Ectodermal cell (in vitro differentiated cells): ENCODE results near the gene ATP5F1D.

Experiments
- H3K27ac ChIP-seq: 2 replicates; pipeline ENCODE4 v1.7.0; 2013; ENCODE audit warnings: mild to moderate bottlenecking, low read depth, low read length; ENCODE audit not compliant: insufficient read depth, poor library complexity, severe bottlenecking
- H3K27me3 ChIP-seq: 2 replicates; pipeline ENCODE4 v1.7.0; 2013; ENCODE audit warnings: mild to moderate bottlenecking, low read length; ENCODE audit not compliant: insufficient read depth, control insufficient read depth, poor library complexity, severe bottlenecking
- H3K36me3 ChIP-seq: one replicate; pipeline ENCODE4 v1.7.0; 2013; ENCODE audit warnings: low read length; ENCODE audit not compliant: control insufficient read depth, insufficient read depth
- H3K4me1 ChIP-seq: one replicate; pipeline ENCODE4 v1.7.0; 2013; ENCODE audit warnings: low read length; ENCODE audit not compliant: control insufficient read depth, insufficient read depth
- H3K4me3 ChIP-seq: 2 replicates; pipeline ENCODE4 v1.7.0; 2013; ENCODE audit warnings: low read depth, low read length, control low read depth; ENCODE audit not compliant: insufficient read depth
- H3K9me3 ChIP-seq: 2 replicates; pipeline ENCODE4 v1.7.0; 2013; ENCODE audit warnings: mild to moderate bottlenecking, low read length, moderate library complexity; ENCODE audit not compliant: control insufficient read depth
- WGBS, 2 experiments: methylation state at CpG; one replicate each; pipeline ENCODE4 v1.1.7; 2013; ENCODE audit warnings: missing lambda C conversion rate in 2 of 2; 5-methylcytosine and 5-hydroxymethylcytosine counted together

The ATP5F1D gene

DNA sequence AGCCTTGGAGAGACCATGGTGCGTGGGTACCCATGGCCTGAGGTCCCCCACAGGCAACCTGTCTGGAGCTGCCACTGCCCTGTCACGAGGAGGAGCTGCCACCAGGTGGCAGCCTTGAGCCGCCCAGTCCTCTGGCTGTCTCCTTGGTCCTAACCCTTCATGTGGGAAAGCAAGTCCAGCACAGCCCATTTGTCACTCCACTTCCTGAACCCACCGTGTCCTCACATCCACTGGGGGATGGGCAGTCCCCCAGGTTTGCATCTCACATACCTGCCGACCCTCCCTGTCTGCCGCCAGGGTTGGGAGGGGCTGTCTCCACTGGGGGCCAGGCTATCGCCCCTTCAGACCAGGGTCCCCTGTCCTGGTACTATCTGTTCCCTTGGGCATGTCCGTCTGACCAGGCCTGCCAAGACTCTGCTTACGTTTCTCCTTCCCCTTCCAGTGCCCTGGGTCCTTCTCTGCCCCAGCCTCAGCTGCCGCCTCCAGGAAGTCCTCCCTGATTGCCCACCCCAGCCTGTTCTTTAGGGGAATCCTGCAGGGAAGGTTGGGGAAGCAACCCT, 38.3 kb downstream of the ATP5F1D start:
- peaks cover 4% of the 10 kb centered on the region for H3K36me3 ChIP-seq
- H3K9me3 ChIP-seq: no peaks in the 10 kb centered on the region
- no peak overlapping the region for H3K4me3 ChIP-seq
- H3K4me1 ChIP-seq: peaks cover 11% of the 10 kb centered on the region
- no peak overlapping the region for H3K27ac ChIP-seq
- H3K27me3 ChIP-seq: peaks cover 16% of the 10 kb centered on the region
- WGBS, 2 experiments: 44 to 47% methylated on average over 10 of the region's 10 CpGs

DNA sequence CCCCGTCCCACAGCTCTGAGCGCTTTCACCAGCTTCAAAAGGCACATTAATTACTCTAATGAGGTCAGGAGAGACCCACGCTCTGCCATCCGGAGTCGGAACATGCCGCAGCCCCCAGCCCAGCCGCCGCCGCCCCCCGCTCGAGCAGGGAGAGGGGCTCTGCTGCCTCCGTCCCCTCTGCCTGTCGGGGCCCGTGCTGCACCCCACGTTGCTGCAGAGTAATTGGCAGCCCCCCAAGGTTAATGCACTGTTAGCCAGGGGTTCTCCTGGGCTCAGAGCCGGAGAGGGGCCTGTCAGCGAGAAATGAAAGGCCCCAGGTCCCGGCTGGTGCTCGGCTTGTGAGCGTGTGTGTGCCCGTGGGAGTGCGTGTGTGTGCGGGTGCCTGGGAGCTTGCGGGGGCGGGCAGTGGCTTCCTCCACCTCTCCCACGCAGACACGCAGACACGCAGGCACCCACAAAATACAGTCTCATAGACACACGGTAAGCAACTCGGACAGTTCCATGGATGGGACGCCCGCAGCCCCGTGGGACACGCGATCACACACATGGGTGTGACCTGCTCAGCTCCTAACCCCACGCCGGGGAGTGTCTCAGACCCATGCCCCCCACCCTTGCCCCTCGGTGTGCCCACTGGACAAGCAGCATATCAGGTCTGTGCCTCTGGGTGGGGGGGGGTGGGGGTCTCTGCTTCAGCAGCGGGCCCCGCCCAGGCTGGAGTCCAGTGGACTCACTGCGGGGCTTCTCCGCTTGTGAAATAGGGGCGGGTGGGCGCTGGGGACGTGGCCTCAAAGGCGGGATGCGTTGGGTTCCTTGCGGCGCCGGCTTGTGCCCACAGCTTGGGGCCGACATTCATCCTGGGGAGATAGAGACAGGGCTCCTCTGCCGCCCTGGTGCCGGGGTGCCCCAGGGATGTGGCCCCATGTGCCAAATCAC, 39.4 kb downstream of the ATP5F1D start:
- Histone ChIP-seq H3K4me3 (no peak overlapping the region), H3K9me3 (no peaks in the 10 kb centered on the region), H3K36me3 (peaks cover 4% of the 10 kb centered on the region), H3K27ac (no peak overlapping the region), H3K4me1 (peaks cover 11% of the 10 kb centered on the region), H3K27me3 (peaks cover 24% of the 10 kb centered on the region)
- WGBS, 2 experiments: 94% methylated on average over 53 of the region's 53 CpGs

DNA sequence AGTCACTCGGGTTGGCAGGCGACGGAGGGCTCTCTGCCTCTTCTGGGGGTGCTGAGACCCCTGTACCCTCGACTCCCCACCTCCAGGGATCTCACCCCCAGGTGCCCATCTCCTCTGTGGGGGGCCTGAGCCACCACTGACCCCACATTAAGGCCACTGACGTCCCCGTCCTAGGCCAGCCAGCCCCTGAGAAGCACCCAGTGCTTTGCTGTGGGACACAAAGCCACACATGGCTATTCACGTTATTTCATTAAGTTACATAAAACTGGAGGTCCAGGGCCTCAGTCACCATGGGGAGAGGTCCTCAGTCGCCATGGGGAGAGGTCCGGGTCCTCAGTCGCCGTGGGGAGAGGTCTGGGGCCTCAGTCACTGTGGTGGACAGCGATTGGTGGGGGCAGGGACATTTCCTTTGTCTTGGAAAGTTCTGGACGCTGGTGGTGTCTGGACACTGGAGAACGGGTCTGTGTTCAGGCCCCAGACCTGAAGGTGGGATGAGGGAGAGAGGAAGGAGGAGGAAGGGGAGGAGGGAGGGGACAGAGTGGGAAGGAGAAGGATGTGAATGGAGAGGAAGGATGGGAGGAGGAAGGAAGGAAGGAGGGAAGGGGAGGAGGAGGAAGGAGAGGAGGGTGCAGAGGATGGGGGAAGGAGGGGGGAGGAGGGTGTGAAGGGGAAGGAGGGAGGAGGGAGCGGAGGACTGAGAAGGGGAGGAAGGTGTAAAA, 40.2 kb downstream of the ATP5F1D start:
- Histone ChIP-seq H3K27ac (no peak overlapping the region), H3K4me1 (peaks cover 4% of the 10 kb centered on the region), H3K36me3 (peaks cover 4% of the 10 kb centered on the region), H3K27me3 (peaks cover 29% of the 10 kb centered on the region), H3K4me3 (no peak overlapping the region), H3K9me3 (no peaks in the 10 kb centered on the region)
- 82 to 83% methylated on average over 15 of the region's 15 CpGs for WGBS, 2 experiments

DNA sequence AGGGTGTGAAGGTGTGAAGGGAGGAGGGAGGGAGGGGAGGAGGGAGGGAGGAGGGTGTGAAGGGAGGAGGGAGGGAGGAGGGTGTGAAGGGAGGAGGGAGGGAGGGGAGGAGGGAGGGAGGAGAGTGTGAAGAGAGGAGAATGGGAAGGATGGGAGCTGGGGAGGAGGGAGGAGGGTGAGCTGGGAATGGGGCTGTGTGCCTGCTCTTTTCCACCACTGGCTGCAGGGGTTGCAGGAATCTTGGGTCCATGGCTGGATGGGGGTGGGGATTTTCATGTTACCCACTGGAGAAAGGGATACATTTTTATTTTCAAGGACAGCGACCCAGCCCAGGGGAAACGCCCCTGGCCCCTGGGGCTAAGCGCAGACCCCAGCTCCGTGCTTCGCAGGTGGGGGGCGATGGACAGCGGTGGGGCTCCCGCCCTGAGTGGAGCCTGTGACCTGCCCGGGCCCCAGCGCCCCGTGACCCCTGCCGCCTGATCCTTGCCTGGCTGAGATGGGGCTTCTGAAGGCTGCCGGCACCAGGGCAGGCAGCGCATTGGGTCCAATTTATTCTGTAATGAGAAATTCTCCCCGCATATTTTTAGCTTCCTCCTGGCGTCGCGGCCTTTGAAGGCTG, 41.1 kb downstream of the ATP5F1D start:
- peaks cover 31% of the 10 kb centered on the region for H3K27me3 ChIP-seq
- no peaks in the 10 kb centered on the region for H3K9me3 ChIP-seq
- whole genome bisulfite sequencing, 2 experiments: 86% methylated on average over 18 of the region's 18 CpGs
- H3K4me1 ChIP-seq: peaks cover 6% of the 10 kb centered on the region
- no peak overlapping the region for H3K27ac ChIP-seq
- no peaks in the 10 kb centered on the region for H3K36me3 ChIP-seq
- no peak overlapping the region for H3K4me3 ChIP-seq

DNA sequence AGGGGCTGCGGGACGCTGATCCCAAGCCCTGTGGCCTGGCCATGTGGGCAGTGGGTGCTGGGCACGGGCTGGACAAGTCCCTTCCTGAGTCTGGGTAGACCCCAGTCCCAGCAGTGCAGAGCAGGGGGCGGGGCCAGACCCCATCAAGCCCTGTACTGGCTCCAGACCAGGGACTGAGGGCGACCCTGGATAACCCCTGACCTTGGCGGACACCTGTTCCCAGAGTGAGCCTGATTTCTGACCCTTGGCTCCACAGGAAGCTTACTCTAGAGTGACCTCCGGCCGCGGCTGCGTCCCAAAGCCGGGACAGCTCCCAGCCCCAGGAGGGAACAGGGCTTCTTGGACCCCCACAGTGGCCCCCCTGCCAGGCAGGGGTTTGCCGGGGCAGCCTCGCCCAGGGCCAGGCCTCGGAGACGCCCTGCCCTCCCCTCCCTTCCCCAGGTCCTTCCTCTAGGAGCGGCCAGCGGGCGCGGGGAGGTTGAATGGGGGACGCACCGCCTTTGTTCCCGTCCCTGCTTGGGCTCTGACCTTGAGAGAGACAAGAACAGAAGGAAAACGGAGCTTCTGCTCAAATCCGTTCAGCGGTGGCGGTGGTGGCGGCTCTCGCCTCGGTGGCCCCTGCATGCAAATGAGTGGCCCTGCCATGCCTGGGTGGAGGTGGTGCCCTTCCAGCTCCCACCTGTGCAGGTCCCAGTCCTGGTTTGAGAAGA, 41.8 kb downstream of the ATP5F1D start:
- H3K27ac ChIP-seq: no peak overlapping the region
- H3K9me3 ChIP-seq: no peaks in the 10 kb centered on the region
- peaks cover 13% of the 10 kb centered on the region for H3K4me1 ChIP-seq
- 75 to 77% methylated on average over 29 of the region's 29 CpGs for WGBS, 2 experiments
- H3K4me3 ChIP-seq: no peak overlapping the region
- no peaks in the 10 kb centered on the region for H3K36me3 ChIP-seq
- peaks cover 31% of the 10 kb centered on the region for H3K27me3 ChIP-seq

DNA sequence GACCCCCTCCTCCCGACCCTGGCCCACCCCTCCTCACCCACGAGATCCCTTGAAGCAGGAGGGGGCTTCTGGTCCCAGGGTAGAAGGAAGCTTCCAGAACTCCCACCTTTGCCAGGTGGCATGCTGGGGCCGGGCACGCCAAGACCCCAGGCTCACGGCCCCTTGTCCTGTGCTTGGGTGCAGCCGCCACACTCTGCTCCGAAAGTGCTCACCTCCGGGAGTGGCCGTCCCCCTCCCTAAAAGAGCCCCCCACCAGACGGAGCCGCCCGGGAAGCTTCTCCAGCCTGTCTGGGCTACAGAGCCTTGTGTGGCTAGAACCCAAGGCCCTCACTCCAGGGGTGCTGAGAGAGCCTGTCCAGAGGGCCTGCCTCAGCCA, 42.4 kb downstream of the ATP5F1D start:
- Histone ChIP-seq H3K27ac (no peak overlapping the region), H3K36me3 (no peaks in the 10 kb centered on the region), H3K27me3 (peaks cover 31% of the 10 kb centered on the region), H3K4me3 (no peak overlapping the region), H3K4me1 (peaks cover 13% of the 10 kb centered on the region), H3K9me3 (no peaks in the 10 kb centered on the region)
- WGBS, 2 experiments: 89 to 92% methylated on average over 12 of the region's 12 CpGs

DNA sequence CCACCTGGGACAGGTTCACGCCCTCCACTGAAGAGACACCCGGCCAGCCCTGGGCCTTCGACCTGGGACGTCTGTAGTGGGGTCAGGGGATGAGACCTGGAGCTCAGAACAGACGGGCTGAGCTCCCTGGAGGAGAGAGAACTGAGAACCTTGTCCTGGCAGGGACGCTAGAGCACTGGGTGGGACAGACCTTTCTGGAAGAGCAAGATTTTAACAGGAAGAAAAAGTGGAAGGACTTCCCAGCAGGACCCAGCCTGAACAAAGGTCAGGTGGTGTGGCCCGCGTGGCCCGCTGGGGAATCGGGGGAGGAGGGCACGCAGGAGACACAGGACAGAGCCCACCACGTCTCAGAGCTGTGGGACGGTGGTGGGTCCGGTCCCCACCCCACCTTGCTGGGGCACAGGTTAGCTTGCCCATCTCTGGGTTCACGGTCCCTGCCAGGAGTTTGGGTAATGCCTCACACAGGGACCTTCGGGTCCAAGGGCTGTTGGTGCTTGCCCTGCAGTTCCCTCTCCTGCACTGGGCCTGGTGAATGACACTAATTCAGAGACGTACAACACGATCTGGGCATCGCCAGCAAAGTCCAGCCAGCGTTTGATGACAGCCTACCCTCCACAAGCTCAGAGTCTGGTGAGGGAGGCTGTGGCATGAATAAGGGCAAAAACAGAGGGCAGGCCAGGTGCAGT, 42.9 kb downstream of the ATP5F1D start:
- Histone ChIP-seq H3K4me3 (no peak overlapping the region), H3K36me3 (no peaks in the 10 kb centered on the region), H3K27me3 (peaks cover 31% of the 10 kb centered on the region), H3K27ac (no peak overlapping the region), H3K4me1 (peaks cover 13% of the 10 kb centered on the region), H3K9me3 (no peaks in the 10 kb centered on the region)
- WGBS, 2 experiments: 76 to 83% methylated on average over 20 of the region's 20 CpGs

DNA sequence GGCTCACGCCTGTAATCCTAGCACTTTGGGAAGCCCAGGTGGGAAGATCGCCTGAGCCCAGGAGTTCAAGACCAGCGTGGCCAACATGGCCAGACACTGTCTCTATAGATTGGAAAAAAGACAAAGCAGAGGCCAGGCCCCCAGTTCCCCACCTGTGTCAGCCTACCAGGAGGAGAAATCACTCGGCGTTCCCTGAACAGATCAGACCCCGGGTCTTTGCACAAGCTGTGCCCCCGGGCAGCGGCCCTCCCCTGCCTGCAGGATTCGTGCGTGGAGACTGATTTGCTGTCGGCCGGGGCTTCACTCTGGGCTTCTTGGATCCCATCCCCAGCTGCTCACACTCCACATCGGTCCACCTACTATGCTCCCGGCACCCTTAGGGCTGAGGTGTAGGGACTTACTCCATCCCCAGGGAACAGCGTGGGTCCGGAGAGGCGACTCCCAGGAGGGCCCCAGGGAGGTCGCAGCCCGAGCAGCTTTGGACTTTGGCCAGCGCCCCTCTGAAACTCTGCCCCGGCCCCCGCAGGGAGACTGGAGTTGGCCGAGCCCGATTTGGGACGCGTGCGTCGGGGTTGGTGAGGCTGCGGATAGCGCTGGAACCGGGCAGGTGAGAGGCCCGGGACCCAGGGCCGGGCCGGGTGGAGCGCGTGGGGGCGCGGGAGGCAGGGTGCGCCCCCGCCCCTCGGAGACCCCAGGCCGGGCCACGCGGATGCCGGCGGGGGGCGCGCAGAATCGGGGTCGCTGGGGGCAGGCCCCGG, 43.6 kb downstream of the ATP5F1D start:
- Histone ChIP-seq H3K4me1 (peaks cover 14% of the 10 kb centered on the region), H3K27ac (no peak overlapping the region), H3K27me3 (peaks cover 31% of the 10 kb centered on the region), H3K4me3 (peak overlapping the region; percentile 35), H3K9me3 (no peaks in the 10 kb centered on the region), H3K36me3 (no peaks in the 10 kb centered on the region)
- 22 to 24% methylated on average over 51 of the region's 51 CpGs for WGBS, 2 experiments
